Right renal pelvis (tissue), 4 donors: ENCODE results near the gene ARFRP1. TPM values are rescaled to one million over a fixed set of nuclear protein-coding genes. Genes with fewer than 3 reads are reported as not detected.
"Not testable (repeated sequence)": the region's sequence is repeated elsewhere in the genome, so short reads cannot be mapped to it uniquely, and the experiment has no call there.

ENCODE experiments used
- DNase-seq, 4 donors: peaks; one replicate each; pipeline ENCODE4 v3.0.0-alpha.2; 2013; ENCODE audit warnings: low read depth in 4 of 4, low spot score in 3 of 4, missing footprints in 1 of 4
- polyA plus RNA-seq, 4 donors: library from polyadenylated mRNA; unstranded; fragments of 120-200 nt; gene quantifications; one replicate each; pipeline ENCODE4 v1.2.1, GENCODE V29; 2013; ENCODE audit not compliant: insufficient read length in 4 of 4

Gene ARFRP1
- polyA plus RNA-seq, 4 donors: 29.9 to 41.3 (median 34.4) TPM

DNA sequence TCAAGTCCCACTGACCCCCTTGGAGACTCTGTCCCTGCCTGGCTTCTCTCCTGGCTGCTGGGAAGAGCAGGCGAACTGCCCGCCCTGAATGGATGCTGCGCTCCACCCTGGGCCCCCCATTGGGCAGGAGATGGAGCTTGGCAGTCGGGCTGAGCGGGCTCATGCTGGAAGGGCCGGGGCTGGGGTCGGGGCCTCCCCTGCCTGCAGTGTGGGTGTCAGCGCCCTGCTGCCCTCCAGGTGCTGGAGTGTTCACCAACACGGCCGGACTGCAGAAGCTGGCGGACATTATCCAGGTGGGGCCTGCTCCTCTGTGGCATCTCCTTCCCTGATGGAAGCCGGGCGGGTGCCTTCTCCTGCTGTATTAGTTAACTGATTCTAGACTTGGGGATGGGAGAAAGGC is 27.3 kb downstream of the ARFRP1 start:
- no peak for DNase-seq

DNA sequence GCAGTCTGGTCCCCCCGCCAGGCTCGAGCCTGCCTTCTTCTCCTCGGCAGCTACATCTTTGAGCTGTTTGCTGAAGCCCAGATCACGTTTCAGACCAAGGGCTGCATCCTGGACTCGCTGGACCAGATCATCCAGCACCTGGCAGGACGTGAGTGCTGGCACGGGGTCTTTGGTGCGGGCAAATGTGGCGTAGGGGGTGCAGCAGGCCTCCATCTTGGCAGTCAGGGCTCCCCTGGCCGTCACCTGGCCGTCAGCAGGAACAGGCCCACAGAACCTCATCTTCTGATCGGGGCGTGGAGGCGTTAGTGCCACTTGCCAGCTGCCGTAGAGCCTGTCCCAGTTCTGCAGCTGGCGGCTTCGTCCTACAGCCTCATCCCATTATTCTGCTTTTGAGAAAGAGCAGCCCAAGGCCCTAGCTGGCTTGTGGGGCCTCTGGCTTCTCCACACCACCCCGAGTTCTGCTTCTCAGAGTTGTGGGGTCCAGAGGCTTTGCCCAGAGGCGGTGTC is 27.9 kb downstream of the ARFRP1 start:
- no peak for DNase-seq

- DNase-seq: no peak
Measured at GRCh38 chr20:63678667-63679465, 28.9 kb downstream of the ARFRP1 start.

GRCh38 chr20:63678071-63678470 is 29.7 kb downstream of the ARFRP1 start:
- DNase-seq: no peak

- DNase-seq: no peak
Measured at GRCh38 chr20:63675681-63676368, 32.0 kb downstream of the ARFRP1 start.

DNA sequence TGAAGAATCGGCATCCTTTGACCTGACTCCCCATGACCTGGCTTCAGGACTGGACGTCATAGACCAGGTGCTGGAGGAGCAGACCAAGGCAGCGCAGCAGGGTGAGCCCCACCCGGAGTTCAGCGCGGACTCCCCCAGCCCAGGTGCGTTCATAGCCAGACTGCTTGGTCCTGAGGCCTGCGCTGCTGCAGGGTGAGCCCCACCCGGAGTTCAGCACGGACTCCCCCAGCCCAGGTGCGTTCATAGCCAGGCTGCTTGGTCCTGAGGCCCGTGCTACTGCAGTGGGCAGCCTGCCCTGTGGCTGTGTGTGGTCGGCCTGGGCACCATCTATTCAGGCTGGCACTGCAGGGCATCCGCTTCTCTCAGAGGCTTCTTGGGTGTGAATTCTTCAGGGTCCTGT is 33.8 kb downstream of the ARFRP1 start:
- no peak for DNase-seq

GRCh38 chr20:63672666-63673065 is 35.1 kb downstream of the ARFRP1 start:
- DNase-seq: no peak

GRCh38 chr20:63671695-63672094 is 36.1 kb downstream of the ARFRP1 start:
- not testable (repeated sequence) for DNase-seq

- no peak for DNase-seq
Measured at GRCh38 chr20:63668351-63668750, 39.4 kb downstream of the ARFRP1 start.

GRCh38 chr20:63667858-63668257 is 39.9 kb downstream of the ARFRP1 start:
- DNase-seq: no peak

- DNase-seq: no peak
Measured at GRCh38 chr20:63665708-63666107, 42.1 kb downstream of the ARFRP1 start.

GRCh38 chr20:63664861-63665594 is 42.7 kb downstream of the ARFRP1 start:
- DNase-seq: no peak

DNA sequence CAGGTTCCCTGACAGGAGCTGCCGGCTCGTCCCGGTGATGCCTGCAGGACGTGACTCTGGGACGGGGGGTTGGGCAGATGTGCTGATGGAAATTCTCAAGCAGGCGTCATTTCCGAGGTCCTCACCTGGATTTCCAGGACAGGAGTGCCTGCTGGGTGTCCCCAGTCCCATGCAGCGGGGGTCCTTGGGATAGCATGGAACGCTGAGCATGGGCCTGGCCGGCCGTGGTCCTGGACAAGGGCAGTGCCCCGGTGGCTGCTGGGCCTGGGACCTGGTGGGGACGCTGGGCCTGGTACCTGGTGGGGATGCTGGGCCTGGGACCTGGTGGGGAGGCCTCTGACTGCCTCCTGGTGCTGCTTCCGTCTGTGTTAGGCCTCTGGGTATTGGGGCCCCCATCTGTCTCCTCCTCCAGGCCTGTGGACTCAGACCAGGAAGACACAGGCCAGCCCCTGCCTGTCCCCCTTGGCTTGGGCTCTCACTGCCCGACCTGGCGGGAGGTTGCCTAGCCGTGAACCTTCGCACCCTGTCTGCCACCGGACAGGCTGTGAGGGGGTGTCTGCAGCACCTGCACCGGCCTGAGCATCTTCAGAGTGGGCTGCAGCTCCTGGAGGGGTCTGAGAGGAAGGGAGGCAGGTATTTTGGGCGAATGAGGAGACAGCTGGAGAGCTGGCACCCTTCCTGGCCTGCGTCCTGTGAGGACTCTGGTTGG is 43.5 kb downstream of the ARFRP1 start:
- DNase-seq: no peak

- no peak for DNase-seq
Measured at GRCh38 chr20:63663332-63664066, 44.3 kb downstream of the ARFRP1 start.

DNA sequence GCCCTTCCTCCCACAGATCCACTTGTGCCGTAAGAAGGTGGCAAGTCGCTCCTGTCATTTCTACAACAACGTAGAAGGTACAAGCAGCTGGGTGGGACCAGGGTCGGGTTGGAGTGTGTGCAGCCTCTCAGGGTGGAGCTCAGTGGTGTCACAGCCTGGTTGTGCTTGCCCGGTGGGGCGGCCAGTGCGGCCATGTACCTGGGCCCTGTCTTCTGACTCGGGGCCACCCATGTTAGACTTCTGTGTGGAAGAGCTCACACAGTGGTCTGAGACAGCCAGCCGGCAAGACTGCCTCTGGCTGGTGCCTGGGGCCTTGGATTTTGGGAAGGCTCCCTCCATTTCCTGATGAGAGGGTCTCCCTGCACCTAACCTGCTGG is 45.0 kb downstream of the ARFRP1 start:
- no peak for DNase-seq

DNA sequence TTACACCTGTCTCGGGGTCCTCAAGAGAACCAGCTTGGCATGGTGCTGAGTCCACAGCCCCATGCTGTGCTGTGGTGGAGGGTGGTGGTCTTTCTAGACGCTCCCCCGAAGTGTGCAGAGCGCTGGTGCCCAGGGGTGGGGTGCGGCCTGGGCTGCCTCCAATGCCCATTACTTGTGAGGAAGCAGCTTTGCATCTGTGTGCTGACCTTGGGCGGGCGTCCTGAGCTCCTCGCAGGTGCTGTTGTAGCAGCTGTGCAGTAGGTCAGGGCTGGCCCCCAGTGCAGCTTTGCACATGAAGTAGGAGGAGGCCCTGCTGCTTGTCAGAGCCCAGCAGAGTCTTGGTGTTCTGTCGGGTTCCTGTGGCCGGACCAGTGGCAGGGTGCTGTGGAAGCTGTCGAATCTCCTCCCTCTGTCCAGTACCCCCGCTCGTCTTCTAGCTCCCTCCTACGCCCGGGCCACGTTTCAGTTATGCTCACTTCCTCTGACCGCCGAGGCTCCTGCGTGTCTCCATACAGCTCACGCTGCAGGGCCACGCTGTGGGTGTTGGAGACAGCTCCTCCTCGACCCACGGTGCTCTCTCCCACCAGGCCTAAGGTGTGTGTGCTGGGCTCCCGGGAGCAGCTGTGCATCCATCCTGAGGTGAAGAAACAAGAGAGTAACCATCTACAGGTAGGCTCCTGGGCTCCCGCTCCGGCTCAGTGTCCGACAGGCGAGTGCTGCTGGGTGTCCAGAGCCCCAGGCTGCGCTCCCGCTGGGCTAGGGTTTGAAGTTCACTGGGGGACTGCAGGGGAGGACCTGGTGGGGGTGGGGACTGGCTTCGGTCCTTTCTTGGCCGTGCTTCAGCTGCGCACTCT is 45.6 kb downstream of the ARFRP1 start:
- DNase-seq: no peak

DNA sequence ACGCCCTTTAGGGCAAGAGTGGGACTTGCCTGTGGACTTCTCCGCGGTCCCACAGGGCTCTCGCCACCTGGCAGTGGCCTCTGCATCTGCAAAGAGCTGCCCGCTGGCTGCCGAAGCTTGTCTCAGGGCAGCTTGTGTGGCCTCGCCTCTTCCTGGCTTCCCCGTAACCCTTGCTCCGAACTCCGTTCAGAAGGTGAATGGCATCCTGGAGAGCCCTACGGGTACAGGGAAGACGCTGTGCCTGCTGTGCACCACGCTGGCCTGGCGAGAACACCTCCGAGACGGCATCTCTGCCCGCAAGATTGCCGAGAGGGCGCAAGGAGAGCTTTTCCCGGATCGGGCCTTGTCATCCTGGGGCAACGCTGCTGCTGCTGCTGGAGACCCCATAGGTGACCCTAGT is 46.7 kb downstream of the ARFRP1 start:
- DNase-seq: no peak

DNA sequence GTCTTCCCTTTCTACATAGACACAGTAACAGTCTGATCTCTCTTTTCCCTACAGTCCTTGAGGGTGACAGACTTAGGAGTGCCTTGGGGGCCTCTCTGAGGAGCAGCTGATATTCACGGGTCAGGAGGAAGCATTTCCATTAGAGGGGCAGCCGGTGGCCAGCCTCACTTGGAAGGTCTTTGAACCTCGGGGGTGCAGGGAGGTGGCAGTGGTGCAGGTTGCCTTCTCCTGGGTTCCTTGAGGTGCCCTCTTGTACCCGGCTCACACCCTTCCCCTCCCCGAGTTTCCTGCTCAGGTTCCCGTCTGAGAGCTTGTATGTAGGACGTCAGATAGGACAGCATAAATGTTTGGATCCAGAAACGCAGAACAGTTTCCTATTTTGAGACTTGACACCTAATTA is 47.2 kb downstream of the ARFRP1 start:
- DNase-seq: no peak

DNA sequence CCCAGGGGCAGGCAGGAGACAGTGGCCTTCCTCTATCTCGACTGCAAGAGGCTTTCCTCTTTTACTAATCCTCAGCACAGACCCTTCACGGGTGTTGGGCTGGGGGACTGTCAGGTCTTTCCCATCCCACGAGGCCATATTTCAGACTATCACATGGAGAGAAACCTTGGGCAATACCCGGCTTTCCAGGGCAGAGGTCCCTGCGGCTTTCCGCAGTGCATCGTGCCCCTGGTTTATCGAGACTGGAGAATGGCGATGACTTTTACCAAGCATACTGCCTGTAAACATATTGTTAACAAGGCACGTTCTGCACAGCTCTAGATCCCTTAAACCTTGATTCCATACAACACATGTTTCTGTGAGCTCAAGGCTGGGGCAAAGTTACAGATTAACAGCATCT is 47.6 kb downstream of the ARFRP1 start:
- DNase-seq: not testable (repeated sequence)
